AML-193 (cell line): ENCODE results near the gene NEK6.
A peak's percentile ranks its signal among the peaks of the same experiment; 100 is the strongest.

Experiments used
- DNase-seq, 2 experiments: peaks; one replicate each; lab custom pipeline; 2025; lab: John Stamatoyannopoulos, UW

The NEK6 gene

DNA sequence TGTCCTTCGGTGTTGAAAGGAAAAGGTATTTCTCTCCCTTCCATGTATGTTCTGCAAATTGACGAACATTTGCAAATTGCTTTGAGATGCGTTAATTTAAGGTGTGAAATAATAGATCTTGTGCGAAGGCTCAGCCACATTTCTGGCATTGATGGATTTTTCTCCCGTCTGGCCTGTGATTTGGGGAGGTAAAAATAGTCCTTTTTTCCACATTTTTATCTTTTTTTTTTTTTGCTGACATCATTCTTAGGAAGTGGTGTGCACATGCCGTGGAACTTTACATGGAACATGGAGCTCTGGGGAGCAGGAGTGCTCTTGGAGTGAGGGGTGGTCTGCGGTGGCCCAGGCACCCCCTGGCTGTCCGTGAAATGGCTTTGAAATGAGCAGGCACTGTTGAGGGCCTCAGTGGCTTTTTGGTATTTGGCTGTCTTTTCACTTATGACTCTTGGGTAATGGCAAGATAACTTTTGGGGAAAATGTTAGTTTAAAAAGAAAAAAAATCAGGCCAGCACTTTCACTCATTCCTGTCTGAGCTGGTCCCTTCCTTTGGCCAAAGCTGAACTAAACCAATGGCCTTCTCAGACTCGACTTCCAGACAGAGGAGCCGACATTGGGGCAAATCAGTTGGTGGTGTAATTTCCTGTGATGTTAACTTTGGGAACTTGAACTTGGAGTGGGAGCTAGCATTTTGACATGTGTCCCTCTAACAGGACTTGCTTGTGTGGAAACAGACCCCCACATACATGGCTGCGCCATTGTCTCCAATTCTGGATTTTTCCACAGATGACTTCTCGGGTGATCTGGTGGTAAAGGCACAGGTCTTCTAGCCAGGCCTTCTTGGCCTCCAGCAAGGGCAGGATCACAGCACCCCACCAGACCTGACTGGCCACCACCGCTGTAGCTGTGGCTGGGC, 4.2 kb downstream of the NEK6 start:
- DNase-seq, result no peak

DNA sequence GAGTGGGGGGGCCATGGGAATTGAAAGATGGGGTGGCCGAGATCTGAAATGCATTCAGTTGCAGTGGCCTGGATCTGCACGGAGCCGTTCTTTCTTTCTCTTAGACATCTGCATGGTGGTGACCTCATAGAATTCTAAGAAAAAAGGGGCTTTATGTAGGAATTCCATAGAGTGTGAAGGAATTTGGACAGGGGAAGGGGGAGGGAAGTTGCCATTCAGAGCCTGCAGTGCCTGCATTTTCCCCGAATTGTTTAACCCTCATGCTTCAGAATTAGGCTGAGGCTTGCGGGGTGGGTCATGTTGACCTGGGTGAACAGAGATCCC, 4.9 kb downstream of the NEK6 start:
- DNase-seq, result no peak

DNA sequence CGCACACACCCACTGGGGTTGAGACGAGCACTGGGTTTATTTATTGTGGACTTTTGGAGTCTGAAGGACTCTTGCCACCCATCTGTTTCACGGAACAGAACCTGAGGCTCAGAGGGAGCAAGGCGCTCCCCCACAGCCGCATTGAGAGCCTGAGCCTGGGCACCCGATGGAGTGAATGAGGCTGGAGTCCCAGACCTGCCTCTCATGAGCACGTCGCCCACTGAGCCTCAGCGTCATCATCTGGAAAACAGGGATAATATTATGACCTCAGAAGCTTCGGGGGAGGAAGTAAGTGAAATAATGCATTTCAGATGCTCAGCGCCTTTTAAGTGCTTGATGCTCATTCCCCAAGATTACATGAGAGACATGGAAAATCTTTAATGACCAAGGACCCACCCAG, 5.5 kb downstream of the NEK6 start:
- no peak for DNase-seq

DNA sequence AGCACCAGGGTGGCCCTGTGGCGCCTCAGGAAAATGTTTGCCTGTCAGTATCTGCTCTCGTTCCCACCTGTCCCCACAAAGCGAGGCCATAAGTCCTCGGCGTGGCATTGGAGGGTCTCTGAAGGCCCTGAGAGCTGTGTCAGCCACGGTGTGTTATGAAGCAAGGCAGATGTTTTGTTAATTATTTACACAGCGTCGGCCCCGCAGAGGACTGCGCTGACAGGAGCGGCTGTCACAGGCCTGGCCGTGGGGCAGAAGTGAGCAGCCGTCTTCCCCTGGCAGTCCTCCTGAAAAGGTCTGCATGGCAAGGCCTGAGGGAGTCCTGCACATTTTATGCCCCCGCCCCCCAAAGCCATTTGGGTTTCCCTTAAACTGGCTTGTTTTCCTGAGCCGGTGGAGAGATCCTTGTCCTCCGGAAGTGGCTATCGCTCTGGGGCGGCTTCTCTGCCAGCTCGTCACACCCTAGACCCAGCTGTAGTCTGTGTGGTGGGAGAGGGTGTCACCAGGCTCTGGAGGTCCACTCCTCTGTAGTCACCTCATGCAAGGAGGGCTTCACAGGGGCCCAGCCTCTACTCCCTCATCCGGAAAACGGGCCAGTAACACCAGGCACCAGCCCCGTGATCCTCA, 6.2 kb downstream of the NEK6 start:
- DNase-seq, result no peak

DNA sequence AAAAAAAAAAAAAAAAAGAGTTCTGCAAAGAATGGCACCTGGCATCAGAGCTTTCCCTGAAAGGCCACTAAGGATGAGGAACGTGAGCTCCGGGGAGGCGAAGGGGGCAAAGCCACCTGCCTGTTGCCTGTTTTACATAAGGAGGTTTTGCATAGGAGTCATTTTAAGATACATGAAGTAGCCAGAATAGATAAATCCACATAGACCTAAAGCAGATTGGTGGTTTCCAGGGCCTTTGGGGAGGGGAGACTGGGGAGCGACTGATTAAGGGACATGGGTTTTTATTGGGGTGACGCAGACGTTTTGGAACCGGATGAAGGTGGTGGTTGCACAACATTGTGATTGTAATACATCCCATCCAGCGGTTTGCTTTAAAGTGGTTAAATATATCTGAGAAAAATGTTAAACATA, 7.1 kb downstream of the NEK6 start:
- DNase-seq, result peak; percentile 39 to 46

DNA sequence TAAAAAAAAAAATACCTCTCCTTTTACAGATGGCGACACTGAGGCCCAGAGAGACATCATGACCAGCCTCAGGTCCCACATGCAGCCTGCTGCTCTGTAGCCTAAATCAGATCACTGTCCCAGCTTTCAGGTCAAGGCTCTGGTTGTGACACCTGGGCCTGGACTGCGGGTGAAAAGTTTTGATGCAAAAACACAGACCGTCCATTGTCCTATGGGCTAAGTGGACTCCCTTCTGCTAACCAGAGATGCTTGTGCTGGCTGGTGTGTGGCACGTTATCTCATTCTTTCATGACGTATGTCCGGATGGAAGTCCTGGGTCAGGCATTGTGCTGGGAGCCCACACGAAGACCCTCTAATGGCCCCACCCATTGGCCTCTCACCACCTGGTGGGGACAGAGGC, 7.8 kb downstream of the NEK6 start:
- DNase-seq, result no peak

DNA sequence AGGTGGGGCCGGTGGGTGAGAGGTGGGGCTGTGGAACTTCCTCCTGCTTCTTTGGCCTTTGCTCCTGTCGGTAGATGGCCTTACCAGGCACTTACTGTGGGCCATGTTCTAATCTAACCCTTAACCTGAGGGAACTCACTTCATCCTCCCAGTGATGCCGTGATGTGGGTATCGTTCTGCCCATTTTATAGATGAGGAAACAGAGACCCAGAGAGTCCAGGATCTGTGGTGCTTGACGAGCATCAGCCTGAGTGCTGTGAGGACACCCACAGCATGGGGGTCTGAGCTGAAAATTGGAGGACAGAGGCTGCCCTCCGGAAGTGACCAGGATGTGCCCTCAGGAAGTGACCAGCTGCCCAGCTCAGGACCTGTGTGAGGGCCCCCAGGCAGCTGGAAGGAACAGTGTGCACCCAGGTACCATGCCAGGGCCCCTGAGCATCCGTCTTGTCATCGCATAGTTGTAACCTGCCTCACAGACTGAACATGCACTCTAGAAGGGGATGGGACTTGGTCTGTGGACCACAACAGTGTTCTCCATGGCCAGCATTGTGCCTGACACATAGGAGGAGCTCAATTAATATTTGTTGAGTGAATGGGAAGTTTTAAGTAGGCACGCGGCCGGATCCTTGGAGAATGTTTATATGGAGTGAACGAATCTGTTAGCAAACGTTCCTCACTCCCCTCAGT, 8.5 kb downstream of the NEK6 start:
- DNase-seq, result no peak

DNA sequence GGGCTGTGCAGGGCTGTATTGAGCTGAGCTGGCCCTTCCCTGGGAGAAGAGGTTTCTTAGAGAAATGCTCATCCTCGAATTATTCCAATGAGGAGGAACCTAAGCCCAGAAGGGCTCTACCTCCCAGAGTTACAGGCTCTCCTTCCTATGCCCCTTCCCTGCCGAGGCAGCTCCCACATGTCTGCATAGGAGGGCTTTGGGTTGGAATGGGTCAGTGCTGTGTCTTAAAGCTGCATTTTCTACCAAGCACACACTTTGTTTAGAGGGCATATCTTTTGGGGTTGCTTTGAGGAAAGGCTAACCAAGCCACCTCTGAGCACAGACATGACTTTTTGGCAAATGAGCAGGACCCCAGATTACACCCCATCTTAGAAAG, 9.1 kb downstream of the NEK6 start:
- no peak for DNase-seq

DNA sequence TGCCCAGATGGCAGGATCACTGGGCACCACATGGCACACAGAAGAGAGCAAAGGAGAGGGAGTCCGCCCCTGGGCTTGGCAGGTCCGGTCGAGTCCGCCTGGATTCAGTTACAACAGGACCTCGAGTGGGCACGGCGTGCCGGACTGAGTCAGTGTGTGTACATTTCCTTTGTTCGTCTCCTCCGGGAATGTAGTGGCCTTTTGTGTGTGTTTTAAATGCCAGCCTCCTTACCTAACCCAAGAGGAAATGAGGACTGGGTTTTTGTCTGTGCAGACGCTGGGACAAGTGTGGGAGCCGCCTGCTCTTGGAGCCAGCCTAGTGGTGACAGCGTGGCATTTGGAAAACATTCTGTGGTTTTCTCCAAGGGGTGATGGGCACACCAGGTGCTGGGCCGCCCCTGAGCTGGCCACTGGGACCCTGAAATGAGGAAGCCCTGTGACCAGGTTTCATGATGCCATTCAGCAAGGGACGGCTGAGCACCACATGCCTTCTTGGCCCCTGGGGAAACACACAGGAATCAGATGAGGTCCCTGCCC, 9.6 kb downstream of the NEK6 start:
- peak; percentile 65 to 74 for DNase-seq

DNA sequence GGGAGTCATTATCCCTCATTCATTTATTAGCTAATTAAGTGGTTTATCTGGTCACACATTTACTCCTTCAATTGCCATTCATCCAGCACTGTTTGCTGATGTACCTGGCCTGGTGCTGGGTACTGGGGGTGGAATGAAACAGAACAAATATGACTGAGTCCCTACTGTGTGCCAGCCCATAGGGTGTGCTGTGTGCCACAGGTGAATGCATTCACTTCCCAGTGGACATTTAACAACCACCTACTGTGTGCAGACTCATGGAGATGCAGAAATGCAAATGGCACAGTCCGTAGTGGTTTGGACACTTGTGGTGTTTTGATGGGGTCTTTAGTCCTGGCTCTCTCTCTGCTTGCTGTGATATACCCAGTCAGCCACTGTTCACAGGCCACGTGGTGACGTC, 10.5 kb downstream of the NEK6 start:
- no peak for DNase-seq

DNA sequence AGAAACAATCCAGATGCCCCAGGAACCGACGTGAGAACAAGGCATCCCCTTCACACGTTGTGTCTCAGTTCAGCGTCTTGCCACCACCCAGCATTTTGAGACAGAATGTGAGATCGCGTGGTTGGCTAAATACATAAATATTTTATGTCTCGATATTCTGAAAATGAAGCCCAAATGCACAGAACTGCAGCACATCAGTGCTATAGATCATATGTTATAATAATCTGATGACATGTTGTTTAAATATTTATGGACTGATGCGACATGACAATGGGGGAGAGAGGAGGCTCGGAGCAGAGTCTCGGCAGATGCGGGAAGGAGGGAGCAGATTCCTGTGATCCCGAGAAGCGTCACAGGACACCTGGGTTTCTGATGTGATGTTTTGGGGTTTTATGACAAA, 10.9 kb downstream of the NEK6 start:
- DNase-seq, result no peak

DNA sequence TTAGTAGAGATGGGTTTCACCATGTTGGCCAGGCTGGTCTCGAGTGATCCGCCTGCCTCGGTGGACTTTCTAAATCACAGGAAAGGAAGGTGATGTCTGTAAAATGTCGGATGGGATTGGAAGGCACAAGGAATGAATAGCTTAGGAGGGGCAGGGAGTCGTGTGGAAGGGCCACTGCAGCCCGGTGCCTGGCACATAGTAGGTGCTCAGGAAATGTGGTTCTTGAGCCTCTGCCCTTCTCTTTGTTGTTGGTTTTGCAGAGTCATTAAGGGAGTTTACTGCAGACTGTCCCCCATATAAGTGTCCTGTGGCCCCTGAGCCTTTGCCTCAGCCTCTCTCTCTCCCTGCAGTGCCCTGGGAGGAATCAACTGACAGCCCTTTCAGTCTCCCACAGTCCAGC, 11.8 kb downstream of the NEK6 start:
- DNase-seq, result no peak

DNA sequence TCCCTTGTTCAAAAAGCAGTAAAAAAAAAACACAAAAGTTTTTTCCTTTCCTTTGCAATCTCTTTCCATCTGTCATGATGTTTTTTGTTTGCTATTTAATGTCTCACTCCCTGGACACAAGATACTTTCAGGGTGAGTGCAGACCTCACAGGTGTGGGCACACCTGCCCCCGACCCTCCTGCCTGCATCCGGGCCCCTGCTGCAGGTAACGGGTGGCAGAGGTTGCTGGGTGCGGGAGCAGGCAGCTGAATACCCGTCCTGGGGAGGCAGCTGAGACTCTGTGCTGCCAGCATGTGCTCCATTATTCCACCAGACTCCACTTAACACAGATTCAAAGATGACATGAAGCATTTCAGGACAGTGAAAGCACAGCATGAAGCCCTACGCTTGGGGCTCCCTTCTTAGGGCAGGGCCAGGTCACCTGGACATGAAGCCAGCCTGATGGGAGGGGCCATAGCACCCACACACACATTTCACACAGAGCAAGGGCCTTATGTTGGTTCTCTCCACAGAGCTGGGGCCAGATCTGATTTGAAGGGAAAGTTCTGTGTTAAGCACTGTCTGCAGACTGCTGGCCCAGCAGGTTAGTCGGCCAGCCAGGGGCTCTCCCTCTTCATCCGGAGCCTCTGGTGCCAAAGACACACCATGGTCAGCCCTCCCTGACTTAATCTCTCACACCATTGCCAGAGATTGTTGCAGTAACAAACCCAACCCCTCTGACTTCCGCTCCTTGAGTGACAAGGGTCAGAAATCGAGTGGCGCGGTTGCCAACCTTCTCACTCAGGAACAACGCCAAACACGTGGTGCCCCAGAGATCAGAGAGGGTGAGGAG, 13.0 kb downstream of the NEK6 start:
- DNase-seq, result no peak

DNA sequence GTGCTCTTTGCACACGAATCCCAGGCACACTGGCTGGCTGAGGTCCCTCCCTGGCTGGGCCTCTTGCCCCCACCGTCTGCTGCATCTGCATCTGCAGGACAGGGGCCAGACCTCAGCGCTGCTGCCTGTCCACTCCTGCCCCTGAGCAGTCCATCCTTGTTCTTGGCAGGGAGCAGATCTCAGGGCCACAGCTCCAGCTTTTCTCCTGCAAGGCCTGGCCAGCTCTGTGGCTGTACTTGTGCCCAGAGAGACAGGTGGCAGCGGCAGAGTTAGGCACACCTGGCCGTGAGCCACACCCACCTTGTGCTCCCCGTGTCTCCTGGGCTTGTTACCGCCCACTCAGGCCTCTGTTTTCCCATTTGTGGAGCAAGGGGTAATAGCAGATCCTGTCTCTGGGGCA, 13.9 kb downstream of the NEK6 start:
- DNase-seq, result no peak

DNA sequence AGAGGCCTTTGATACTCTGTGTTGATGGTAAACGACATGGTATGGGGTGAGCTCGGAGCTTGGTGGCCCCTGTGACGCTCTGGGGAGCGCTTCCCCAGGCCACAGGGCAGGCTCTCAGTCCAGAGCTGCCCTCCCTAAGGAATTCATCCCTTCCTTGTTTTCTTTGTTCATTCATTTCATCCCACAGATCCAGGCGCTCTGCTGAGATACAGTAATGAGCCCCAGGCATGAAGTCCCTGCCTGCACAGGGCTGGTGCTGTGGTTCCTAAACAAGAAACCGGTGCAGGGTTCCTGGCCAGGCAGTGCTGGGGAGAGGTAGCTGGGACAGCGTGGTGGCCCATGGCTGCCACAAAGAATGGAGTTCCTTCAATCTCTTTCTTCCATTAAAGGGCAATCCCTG, 14.4 kb downstream of the NEK6 start:
- DNase-seq, result no peak

DNA sequence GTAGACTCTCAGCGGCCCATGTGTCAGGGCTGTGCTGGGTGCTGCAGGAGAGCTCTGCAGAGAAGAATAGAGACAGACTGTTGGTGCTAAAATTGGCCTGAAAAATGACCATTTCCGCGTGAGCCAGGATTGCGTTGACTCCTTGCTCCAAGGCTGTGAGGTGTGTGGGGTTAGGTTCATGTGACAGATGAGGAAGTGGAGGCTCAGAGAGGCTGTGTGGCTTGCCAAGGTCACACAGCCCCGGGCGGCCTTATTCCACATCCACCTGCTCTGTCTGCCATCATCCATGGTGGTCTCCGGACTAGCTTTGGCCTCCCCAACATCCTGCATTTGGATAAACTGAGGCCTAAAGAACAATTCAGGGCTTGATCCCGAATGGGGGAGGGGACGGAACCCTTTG, 15.2 kb downstream of the NEK6 start:
- no peak for DNase-seq

DNA sequence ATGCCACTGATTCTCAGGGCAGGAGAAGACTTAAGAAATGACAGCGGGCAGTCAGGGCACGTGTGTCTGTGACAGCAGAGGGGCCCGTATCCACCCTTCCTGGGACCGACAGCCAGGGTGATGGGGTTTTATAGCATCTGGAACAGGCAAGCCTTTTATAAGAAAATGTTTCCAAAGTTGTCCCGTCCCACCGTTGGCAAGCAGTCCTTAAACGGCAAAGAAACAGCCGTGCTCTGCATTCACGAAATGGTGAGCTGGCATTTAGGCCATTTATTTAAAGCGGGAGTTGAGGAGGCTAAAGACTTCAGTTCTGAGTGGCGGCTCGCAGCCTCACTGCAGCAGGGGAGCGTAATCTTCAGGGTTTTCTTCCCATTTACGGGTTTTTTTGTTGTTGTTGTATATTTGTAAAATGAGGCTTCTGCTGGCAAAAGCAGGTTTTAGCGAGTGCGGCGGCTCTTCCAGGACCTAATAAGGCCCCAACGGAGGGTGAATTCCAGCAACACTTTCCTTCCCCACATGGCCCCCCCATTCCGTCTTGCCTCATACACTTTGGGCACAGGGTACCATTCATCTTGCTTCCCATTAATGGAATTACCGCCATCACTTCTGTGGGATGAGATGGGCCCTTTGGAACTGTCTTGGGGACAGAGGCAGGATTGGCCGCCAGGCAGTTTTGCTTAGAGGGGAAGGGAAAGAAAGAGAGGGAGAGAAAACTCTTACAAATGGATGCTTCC, 15.8 kb downstream of the NEK6 start:
- DNase-seq, result no peak

DNA sequence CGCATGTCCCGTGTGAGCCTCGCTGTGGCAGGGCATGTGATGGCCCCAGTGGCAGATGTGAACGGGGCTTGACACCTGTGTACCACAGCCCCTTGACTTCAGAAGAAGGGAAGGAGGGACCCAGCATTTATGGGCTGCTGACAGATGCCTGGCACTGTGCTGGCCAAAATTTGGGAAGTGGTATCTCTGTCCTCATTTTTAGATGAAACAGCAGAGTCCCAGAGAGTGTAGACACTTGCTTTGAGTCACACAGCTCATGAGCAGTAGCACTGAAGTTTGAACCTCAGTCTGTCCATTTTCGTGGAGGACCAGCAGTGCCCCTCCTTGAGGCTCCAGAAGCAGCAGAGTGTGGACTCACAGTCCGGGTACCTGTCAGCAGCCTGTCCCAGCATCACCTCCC, 16.5 kb downstream of the NEK6 start:
- DNase-seq, result no peak

DNA sequence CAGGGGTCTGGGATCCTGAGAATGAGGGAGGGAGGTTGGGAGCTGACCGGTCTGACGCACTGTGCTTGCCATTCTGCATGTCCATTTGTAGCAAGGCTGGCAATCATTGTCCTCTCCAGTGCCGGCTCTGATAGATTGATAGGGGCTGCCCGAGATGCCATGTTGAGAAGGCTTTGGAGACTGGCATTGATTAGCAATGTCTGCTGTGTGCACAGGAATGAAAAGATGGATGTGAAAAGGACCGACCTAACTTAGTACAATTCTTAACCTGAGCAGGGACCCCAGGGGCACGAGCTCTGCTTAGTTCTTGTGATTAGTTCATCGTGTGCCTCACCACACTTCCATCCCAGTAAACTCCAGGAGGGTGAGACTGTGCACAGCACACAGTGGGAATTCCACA, 17.0 kb downstream of the NEK6 start:
- DNase-seq, result no peak

DNA sequence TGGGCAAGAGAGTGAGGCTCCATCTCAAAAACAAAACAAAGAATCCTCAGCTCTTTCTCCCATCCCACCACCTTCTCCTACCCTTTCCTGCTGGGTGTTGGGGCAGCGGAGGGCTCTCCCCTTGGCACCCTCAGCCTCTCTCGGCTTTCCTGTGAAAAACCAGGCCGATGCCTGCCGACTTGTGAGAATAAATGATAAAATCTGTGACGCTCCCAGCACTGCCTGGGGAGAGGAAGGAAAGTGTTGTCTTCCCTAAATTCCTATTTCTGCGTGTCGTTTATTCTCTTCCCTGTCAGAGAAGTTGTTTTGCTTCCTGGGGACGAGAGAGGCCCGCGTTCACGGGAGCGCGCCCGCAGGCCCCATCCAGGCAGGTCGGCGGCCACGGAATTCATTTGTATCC, 19.7 kb downstream of the NEK6 start:
- DNase-seq, result no peak

DNA sequence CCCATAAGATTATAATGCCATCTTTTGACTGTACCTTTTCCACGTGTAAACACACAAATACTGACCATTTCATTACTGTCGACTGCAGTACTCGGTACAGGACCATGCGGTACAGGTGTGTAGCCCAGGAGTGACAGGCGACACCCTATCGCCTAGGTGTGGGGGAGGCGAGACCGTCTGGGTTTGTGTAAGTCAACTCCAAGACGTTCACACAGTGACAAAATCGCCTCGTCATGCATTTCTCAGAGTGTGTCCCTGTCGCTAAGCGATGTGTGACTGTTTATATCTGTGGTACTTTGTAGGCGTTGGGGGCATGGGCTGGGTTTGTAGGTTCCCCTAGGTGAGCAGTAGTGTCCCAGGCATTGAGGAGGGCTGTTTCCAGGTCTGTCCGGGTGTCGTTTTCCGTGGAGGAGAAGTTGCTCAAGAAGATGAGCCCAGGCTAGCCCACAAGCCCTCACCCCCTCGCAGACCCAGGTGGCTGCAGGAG, 20.3 kb downstream of the NEK6 start:
- no peak for DNase-seq
